ENCODE results near the gene RGS5.

DNA sequence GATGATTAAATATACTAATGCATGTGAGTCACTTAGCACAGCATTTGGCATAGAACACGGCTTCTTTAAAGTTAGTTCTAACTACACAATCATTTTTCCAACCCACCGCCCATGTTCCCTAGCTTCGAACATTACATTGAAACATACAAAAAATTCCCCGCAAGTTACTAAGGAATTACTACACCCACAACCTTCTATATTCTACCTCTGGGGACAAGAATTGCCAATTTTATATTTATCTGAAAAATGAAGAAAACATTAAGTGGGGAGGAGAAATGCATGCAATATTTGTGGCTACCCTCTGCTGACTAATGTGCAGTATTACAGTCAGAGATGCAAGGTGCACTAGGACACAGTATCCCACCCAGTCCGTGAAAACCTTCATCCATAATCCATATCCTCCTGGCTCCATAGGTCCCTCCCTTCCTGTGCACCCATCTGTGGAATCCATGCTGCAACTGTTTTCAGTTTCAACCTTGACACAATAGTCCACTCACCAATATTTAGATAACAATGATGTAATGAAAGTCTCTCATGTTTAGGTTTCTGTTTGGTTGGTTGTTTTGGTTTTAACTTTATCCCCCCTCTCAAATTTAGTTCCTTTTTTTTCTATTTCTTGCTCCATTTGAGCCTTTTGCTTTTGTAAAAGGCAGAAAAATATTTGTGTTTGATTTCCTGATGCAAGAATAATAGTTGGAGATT, 31.6 kb downstream of the RGS5 start:
- TF ChIP-seq, protein P1, sequence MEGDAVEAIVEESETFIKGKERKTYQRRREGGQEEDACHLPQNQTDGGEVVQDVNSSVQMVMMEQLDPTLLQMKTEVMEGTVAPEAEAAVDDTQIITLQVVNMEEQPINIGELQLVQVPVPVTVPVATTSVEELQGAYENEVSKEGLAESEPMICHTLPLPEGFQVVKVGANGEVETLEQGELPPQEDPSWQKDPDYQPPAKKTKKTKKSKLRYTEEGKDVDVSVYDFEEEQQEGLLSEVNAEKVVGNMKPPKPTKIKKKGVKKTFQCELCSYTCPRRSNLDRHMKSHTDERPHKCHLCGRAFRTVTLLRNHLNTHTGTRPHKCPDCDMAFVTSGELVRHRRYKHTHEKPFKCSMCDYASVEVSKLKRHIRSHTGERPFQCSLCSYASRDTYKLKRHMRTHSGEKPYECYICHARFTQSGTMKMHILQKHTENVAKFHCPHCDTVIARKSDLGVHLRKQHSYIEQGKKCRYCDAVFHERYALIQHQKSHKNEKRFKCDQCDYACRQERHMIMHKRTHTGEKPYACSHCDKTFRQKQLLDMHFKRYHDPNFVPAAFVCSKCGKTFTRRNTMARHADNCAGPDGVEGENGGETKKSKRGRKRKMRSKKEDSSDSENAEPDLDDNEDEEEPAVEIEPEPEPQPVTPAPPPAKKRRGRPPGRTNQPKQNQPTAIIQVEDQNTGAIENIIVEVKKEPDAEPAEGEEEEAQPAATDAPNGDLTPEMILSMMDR (IDR thresholded peaks at IDR 0.05): no peak
- no peak for TF ChIP-seq POLR2A (IDR thresholded peaks at IDR 0.05)
